GM12864 (cell line): ENCODE results near the gene ETS2.

ENCODE experiments used
- DNase-seq: peaks from one replicate; pipeline ENCODE4 v3.0.0-alpha.2; 2011; ENCODE audit warnings: low read depth
- H3K4me3 ChIP-seq: 2 replicates; pipeline ENCODE4 v1.5.1; 2011; ENCODE audit warnings: mild to moderate bottlenecking, low read depth, low read length, control low read depth
- TF ChIP-seq, protein P1 (sequence below): IDR thresholded peaks from 2 replicates; pipeline ENCODE4 v1.5.1; 2011; ENCODE audit warnings: low read depth, mild to moderate bottlenecking, moderate library complexity, low read length, control low read depth, inconsistent platforms; ENCODE audit errors: missing control alignments

Gene ETS2

DNA sequence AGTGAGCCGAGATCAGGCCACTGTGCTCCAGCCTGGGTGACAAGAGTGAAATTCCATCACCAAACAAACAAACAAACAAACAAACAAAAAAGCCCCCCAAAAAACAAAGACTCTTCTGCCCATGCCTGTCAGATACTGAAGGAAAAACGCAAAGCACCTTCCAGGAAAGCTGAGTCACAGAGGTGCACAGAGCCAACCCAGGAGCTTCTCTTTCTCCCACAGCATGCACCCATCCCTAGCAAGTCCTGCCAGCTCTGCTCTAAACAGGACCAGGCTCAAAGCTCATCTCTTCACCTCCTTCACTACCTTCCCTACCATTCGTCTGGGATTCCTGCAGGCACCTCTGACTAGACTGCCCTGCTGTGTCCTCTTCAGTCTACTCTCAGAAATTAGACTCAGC lies 46.5 kb downstream of the ETS2 start:
- TF ChIP-seq, protein P1, sequence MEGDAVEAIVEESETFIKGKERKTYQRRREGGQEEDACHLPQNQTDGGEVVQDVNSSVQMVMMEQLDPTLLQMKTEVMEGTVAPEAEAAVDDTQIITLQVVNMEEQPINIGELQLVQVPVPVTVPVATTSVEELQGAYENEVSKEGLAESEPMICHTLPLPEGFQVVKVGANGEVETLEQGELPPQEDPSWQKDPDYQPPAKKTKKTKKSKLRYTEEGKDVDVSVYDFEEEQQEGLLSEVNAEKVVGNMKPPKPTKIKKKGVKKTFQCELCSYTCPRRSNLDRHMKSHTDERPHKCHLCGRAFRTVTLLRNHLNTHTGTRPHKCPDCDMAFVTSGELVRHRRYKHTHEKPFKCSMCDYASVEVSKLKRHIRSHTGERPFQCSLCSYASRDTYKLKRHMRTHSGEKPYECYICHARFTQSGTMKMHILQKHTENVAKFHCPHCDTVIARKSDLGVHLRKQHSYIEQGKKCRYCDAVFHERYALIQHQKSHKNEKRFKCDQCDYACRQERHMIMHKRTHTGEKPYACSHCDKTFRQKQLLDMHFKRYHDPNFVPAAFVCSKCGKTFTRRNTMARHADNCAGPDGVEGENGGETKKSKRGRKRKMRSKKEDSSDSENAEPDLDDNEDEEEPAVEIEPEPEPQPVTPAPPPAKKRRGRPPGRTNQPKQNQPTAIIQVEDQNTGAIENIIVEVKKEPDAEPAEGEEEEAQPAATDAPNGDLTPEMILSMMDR = no peak
- no peak for DNase-seq
- no peak overlapping the region for H3K4me3 ChIP-seq

GRCh38 chr21:38852708-38853107 lies 47.0 kb downstream of the ETS2 start:
- H3K4me3 ChIP-seq = no peak overlapping the region
- DNase-seq = no peak
- TF ChIP-seq, protein P1 = no peak

DNA sequence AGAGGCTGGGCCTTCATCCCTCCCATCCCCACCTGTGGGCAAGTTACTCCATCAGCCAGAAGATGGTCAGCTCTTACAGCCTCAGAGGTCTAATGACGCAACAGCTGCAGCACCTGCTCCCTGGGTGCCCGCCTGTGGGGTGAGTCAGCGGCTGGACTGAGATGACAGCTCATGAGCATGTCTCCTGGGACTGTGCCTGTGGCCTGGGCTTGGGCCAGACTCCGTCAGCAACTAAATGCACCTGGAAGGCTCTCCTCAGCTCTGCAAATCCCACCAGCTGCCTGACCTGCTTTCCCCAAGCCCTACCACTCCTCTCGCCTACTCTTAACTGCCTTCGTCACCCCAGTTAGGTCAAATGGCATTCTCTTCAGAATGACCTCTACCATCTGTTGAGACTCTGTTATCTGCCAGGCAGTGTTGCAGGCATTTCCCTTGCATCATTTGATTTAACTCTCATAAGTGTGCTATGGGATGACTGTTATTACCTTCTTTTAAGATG lies 47.7 kb downstream of the ETS2 start:
- no peak for DNase-seq
- H3K4me3 ChIP-seq = no peak overlapping the region
- TF ChIP-seq, protein P1 = no peak

DNA sequence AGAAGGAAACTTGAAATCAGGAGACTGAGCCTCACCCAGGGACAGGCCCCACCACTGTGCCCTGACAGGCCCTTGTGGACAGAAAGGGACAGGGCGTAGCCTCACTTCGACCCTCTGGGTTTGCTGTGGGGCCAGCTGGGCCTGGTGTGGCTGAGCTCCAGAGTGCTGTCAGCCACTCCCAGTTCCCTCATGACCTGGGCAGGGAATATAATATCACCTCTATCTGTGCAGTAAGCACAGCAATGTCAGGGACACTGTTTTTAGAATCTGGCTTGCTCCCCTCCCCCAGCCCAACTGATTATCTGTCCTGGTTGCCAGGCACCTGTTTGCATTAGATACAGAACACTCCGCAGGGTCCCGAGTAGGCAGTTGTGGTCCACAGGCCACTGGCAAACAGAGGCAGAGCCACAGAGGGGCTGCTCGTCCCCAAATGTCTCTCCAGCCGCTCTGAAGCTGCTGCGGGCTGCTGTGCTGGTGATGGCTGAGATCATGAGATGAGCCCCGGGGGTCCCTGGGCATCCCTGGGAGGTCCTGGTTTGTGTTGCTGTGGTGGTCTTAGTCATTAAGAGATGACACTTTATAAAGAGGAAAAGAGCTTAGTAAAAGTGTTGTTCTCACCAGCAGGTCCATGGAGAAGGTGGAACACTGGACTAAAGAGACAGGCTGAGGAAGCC lies 51.6 kb downstream of the ETS2 start:
- H3K4me3 ChIP-seq = no peak overlapping the region
- no peak for DNase-seq
- TF ChIP-seq, protein P1 = no peak

DNA sequence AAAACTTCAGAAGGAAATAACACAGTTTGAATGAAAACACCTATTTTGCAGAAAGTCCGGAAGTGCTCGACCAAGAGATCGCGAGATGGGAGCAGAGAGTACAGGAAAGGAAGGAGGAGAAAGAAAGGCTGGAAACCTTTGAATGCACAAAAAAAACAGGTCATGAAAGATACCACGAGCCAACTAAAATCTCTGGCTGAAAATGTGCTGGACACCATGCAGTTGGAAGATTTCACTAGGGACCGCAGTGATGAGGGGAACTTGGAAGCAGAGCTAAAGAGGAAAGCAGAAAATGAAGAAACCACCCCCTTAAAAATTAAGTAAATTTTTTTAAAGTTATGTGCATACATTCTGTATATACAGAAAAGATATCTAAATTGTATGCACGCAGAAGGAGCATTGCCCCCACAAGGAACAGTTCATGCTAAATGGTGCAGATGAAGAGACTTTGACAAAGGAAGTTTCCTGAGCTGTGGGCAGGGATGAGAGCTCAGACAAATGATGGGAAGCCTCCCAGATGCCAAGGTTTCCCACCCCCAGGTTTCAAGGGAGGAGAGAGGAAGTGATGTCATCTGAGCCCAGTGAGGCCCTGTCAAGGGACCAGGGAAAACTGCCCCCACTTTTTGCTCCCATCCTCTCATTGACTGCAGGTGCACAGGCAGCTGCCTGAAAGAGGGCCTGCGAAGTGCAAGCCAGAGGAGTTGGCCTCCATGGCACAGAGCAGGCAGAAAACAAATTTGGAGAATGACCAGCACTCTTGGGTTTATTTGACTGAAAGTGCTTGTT lies 52.5 kb downstream of the ETS2 start:
- H3K4me3 ChIP-seq = no peak overlapping the region
- DNase-seq = no peak
- TF ChIP-seq, protein P1 = no peak

- no peak for DNase-seq
- H3K4me3 ChIP-seq = no peak overlapping the region
- TF ChIP-seq, protein P1 = no peak
These were observed 53.1 kb downstream of the ETS2 start for GRCh38 chr21:38858812-38859205.

DNA sequence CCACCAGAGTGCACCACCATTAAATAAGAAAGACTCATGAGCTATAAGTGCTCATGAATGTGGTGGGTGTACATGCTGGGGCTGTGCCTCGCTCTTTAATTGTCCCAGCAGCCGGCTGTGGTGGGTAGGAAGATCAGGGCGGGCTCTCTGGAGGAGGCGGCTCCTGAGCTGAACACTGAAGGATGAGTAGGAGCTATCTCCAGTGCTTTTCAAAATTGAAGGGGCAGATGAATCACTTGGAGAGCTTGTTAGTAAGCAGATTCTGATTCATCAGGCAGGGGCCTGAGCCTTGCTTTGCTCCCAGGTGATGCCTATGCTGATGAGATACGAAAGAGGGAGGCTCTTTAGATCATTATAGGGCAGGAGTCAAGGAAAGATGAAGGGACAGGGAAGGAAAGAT lies 54.1 kb downstream of the ETS2 start:
- TF ChIP-seq, protein P1 = no peak
- DNase-seq = no peak
- no peak overlapping the region for H3K4me3 ChIP-seq
